B cell (primary cell): Measurements from ENCODE around the gene DPM2.

Source experiments
- CTCF ChIP-seq: fragments of 200-600 bp; IDR thresholded peaks from one replicate; pipeline ENCODE4 v1.8.0; 2022; ENCODE audit warnings: antibody characterized with exemption, mild to moderate bottlenecking
- EZH2 ChIP-seq: IDR thresholded peaks from 2 replicates; pipeline ENCODE4 v1.6.1; 2012; ENCODE audit warnings: borderline replicate concordance, low read depth, mild to moderate bottlenecking, moderate library complexity, low read length; ENCODE audit not compliant: insufficient read depth, poor library complexity, severe bottlenecking

GRCh38 chr9:127968700-127969383 lies 31.2 kb upstream of the DPM2 start:
- no peak for TF ChIP-seq CTCF
- no peak for TF ChIP-seq EZH2
